Measurements from ENCODE around the gene ASAH2B.
"Not testable (repeated sequence)": the region's sequence is repeated elsewhere in the genome, so short reads cannot be mapped to it uniquely, and the experiment has no call there.

Gene ASAH2B

DNA sequence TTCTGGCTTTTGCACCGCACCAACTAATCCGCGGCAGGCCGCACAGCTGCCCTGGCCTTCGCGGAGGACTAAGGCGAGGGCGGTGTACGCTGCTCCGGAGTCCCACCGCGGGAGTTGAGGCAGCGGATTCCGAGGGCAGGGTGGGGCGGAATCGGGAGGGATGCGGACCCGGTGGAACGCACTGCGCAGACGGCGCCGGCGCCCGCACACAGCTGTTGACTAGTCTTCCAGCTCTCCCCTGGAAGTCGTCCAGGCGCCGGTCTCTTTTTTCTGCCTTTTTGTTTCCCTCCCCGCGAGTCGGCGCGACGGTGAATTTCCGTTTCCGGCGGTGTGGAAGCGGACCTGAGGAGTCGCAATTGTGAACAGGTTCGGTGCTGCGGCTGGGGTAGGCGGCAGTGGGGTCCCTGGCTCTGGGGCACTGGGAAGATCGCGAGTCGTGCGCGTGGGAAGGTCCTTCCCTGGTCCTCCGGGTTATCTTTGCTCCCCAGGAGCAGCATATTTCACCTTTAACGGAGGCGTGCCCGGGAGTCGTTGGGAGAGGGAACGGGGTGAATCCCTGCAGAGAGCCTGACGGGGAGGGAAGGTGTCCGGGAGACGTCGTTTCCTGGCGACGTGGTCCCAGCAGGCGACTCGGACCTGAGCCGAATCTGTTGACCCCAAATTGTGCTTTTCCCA lies at the start of gene ASAH2B:
Gene ASAH2B, plus strand, starts transcription at position 319 of the 675 bp plus-strand sequence. CDS start 5,195 bp downstream, outside the sequence.
- peak; percentile 75 for DNase-seq (ENCODE audit: low read depth)

DNA sequence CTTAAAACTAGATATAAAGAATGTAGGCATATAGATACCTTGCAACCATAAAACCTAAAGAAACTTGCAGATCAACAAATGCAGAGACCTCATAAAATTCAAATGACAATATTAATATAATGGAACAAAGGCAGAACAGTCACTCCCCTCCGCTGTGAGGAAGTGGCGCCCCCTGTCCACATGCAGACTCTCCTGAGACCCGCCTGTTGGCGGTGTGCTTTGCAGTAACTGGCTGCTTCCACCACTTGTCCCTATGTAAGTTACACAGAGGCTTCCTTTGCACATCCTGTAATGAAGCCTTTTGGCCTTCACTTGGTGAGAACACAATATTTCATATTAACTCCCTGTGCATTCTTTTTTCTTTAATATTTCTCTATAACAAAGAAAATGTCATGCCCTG lies 41.9 kb upstream of the ASAH2B start:
- not testable (repeated sequence) for DNase-seq (ENCODE audit: low read depth)

DNA sequence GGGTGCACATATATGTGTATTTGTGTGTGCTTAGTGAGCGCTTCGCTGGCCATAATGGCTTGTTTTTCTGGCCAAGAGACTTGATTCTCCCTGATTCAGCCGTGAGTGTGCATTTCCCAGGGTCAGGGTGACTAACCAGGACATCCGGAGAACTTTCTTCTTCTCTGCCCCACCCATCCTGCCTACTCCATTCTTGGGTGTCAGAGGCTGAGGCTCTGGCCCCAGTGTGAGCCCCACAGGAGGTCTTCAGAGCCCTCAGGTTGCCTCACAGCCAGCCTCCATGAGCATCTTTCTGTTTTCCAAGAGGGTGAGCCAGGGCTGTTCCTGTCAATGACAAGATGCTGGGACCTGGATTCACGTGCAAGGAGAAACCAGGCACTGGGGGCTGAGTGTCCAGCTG lies 37.8 kb upstream of the ASAH2B start:
- not testable (repeated sequence) for DNase-seq (ENCODE audit: low read depth)

DNA sequence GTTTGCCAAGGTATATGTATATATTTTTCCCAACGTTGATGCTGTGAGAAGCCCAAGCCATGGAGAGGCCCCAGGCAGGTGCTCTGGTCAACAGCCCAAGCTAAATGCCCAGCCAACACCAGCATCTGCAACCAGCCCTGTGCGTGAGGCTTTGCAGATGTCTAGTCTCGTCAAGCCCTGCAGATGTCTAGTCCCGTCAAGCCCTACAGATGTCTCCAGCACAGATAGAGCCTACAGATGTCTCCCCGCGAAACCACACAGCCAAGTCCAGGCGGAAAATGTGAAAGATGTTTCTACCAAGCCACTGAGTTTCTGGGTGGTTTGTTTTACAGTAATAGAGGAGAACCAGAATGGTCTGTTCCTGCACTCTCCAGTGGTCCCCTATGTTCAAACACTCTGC lies 36.7 kb upstream of the ASAH2B start:
- DNase-seq (ENCODE audit: low read depth), result not testable (repeated sequence)

DNA sequence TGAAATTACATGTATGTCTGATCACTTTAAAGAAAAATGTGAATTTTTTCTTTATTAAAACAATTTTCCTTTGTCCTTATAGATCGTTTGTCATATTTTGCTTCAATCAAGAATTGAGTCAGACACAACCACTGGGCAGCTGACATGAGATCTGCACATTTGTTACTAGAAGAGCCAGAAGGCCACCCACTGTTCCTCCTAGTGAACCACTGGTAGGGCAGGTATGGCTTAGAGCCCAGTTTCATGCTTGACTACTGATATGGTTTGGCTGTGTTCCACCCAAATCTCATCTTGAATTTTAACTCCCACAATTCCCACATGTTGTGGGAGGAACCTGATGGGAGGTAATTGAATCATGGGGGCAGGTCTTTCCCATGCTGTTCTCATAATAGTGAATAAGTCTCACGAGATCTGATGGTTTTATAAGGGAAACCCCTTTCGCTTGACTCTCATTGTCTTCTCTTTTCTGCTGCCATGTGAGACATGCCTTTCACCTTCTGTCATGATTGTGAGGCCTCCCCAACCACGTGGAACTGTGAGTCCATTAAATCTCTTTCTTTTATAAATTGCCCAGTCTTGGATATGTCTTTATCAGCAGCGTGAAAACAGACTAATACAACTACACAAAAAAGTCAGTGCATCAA lies 35.2 kb upstream of the ASAH2B start:
- not testable (repeated sequence) for DNase-seq (ENCODE audit: low read depth)

DNA sequence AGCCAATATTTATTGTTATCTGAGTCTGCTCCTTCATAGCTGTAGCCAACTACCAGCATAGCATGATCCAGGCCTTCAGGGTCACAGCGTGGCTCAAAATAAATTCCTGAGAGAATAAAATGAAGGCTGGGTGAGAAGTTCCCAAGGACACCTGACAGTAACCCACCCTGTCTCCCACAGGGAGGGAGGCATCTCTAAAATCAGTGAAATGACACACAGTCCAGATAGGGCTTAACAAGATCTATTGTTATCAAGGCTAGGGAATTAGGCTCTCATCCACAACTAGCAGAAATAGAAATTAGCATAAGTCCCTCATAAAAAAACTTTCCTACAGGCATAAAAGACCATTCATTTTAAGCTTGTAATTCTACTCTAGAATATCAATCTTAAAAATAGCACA lies 33.7 kb upstream of the ASAH2B start:
- not testable (repeated sequence) for DNase-seq (ENCODE audit: low read depth)

DNA sequence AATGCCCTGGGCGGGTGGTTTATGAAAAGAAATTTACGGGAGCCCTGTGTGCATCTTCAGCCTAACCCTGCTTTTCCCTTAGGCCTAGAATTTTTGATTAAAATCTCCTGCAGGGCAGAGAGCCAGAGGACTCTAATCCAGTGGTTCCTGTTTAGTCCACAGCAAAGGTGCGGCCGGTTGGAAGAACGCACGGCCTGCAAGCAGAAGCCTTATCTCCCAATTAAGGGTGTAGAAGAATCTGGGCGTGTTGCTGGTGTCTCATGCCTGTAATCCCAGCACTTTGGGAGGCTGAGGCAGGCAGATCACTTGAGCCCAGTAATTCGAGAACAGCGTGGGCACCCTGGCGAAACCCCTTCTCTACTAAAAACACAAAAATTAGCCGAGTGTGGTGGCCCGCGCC lies 29.5 kb upstream of the ASAH2B start:
- DNase-seq (ENCODE audit: low read depth), result not testable (repeated sequence)

DNA sequence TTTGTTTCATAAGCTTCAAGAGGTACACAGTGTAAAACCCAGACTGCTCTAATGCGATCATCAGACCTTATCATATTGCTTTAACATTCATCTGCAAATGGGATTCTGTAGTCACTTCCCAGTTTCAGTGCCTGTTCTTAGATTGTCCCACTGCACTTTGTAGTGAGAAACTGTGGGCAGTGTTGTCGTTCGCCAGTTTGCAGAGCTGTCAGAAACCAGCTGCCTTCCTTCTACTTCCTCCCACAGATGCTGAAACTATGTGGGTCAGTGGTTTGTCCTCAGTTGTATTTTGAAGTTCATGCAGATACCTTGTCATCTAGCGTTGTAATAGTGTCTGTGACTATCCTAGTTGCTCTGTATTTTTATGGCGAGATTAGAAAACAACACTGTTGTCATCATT lies 15.9 kb upstream of the ASAH2B start:
- not testable (repeated sequence) for DNase-seq (ENCODE audit: low read depth)

DNA sequence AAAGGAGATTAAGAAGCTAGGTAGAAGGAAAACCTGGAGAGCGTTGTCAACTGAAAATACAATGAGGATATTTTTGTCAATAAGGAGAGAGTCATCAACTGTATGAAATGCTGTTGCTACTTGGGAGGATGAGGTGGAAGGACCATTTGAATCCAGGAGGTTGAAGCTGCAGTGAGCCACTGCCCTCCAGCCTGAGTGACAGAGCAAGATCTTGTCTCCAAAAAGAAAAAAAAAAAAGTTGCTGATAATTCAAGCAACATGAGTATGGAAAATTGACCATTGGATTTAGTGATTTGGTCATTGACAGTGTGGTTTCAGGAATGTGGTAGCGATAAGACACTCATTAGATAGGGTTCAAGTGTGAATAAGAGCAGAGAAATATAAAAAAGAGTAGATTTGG lies 11.6 kb upstream of the ASAH2B start:
- not testable (repeated sequence) for DNase-seq (ENCODE audit: low read depth)

DNA sequence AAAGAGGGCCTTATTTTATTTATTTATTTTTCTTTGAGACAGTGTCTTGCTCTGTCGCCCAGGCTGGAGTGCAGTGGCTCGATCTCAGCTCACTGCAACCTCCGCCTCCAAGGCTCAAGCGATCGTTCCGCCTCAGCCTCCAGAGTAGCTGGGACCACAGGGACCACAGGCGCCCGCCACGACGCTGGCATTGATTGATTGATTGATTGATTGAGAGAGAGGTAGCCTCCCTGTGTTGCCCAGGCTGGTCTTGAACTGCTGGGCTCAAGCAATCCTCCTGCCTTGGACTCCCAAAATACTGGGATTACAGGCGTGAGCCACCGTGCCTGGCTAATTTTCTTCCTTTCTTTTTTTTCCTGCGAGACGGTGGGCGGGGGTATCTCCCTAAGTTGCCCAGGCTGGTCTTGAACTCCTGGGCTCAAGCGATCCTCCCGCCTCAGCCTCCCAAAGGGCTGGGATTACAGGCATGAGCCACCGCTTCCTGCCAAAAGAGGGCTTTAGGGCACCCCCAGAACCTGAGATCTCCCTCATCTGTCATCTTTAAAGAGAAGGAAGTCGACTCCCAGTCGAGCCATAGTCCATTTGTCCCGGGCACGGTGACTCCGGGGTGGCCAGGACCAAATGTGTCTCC lies 634 bp upstream of the ASAH2B start:
- DNase-seq (ENCODE audit: low read depth), result not testable (repeated sequence)

DNA sequence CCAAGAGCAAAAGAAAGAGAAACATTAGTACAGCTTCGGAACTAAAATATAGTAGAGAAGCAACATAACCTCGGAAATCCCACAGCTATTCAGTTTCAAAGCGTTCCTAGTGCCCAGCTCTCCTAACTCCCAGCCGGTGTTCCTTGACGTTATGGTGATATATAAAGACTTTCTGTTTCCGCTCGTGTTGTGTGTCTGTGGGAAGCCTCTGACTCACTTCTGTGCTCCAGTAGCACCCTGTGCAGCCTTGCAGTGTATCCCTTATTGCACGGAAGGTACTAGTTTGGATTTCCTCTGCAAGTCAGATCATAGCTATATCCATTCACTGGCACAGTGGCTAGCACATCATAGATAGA lies 535 bp downstream of the ASAH2B start:
- DNase-seq (ENCODE audit: low read depth), result peak; percentile 49

DNA sequence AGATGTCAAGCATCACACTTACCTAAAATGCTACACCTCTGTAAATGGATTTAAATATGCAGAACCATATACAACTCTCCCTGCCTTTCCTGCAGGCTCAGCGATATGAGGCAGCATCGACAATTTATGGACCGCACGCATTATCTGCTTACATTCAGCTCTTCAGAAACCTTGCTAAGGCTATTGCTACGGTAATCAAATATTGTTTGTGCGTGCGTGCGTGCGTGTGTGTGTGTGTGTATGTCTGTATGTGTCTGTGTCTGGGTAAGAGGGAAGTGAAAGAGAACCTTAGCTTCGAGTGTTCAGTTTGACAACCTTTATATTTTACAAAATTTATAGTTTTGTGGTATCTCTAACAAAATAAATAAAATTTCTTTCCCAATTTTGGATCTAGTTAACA lies 3.1 kb downstream of the ASAH2B start:
- DNase-seq (ENCODE audit: low read depth), result not testable (repeated sequence)

DNA sequence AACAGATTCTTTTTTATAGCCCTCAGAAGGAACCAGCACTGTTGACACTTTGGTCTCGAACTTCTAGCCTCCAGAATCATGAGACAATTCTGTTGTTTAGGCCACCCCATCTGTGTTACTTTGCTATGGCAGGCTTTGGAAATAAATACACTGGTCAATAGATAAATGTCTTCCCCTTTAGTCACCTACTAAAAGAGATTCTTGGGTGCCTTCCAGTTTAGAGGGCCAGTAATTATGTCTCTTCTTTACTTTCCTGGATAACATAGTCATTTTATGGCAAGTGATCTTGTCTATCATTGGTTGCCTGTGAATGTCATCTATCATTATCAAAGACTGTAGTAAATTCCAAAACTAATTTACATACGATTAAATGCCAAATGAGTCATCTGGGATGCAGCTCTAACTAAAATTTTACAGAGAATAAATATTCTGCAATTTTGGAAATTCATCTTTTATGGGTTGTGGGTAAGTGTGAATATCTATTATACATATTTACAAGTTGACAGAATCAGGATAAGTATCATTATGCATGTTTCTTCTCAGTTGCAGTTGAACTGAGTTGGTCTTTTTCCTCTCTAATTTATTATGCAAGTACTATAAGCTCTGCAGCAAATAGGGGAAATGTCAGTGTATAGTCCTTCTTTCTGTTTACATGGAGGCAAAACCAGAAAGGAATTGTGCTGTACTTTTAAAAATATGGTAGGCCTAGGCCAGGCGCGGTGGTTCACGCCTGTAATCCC lies 27.2 kb downstream of the ASAH2B start:
- DNase-seq (ENCODE audit: low read depth), result peak; percentile 16

DNA sequence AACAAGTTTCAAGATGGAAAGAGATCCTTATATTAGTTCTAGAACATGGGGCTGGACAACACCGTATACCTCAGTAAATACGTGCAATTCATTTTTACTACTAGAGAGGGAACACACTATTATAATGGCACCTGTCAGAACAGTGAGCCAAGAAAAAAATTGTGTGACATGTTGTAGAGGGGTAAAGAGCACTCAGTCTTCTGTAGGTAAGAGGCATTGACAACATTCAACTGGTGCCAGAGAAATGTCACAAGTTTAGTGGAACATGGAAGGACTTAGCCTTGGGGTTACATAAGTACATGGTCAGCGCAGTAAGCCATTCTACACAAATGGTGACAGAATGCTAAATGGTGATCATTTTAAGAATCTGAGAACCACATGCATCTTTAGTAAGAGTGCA lies 32.3 kb downstream of the ASAH2B start:
- not testable (repeated sequence) for DNase-seq (ENCODE audit: low read depth)

DNA sequence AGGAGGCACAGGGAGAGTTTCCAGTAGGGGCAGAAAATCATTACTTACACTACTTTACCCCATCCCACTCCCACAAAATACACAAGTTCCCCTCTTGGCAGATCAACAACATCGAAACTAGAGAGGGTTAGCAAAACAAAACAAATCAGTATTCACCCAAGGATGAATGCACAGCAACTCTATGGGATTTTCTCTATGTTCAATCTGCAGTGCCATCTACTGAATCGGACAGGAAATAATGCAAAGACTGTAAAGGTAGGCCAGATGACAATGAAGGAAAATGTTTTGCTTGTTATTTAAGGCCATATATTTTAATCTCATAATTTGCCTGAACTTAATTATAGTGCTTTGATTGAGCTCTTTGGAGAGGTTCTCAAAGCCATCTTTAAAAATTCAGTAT lies 35.1 kb downstream of the ASAH2B start:
- DNase-seq (ENCODE audit: low read depth), result not testable (repeated sequence)

DNA sequence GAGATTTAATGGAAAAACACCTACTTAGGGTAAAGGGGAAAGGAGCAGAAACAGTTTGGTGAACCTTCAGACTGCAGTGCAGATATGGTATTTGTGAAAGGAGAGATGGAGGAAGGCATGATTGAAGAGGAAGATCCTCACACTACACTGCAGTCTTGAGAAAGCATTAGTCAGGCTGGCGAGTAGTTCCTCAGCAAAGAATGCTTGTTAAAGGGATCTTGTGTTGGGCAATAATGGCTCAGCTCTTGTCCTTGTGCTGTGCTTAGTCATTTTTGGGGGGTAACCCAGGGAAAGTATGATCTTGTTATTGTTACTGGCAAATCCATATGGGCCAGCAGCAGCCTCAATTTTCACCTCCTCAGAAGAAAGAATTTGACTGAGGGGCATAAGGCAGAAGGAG lies 40.3 kb downstream of the ASAH2B start:
- DNase-seq (ENCODE audit: low read depth), result peak; percentile 48

DNA sequence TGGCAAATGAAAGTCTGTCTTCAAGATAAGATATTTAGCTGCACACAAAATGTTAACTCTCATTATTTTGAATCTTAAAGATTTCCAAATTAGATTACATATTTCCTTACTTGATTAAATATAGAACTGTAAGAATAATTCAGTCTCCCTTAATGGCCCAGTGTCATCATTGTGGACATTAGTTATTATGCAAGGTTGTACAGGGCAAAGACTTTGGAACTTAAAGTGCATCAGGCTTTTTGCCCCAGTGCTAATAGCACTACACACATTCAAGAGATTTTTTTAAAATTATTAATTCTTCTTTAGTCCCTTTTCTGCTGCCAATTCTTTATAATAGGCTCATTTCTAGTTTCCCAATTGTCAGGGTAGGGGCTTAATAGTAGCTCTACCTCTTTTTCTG lies 42.3 kb downstream of the ASAH2B start:
- not testable (repeated sequence) for DNase-seq (ENCODE audit: low read depth)

DNA sequence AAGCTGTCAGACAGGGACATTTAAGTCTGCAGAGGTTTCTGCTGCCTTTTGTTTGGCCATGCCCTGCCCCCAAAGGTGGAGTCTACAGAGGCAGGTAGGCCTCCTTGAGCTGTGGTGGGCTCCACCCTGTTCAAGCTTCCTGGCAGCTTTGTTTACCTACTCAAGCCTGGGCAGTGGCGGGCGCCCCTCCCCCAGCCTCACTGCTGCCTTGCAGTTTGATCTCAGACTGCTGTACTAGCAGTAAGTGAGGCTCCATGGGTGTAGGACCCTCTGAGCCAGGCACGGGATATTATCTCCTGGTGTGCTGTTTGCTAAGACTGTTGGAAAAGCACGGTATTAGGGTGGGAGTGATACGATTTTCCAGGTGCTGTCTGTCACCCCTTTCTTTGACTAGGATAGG lies 48.2 kb downstream of the ASAH2B start:
- not testable (repeated sequence) for DNase-seq (ENCODE audit: low read depth)

DNA sequence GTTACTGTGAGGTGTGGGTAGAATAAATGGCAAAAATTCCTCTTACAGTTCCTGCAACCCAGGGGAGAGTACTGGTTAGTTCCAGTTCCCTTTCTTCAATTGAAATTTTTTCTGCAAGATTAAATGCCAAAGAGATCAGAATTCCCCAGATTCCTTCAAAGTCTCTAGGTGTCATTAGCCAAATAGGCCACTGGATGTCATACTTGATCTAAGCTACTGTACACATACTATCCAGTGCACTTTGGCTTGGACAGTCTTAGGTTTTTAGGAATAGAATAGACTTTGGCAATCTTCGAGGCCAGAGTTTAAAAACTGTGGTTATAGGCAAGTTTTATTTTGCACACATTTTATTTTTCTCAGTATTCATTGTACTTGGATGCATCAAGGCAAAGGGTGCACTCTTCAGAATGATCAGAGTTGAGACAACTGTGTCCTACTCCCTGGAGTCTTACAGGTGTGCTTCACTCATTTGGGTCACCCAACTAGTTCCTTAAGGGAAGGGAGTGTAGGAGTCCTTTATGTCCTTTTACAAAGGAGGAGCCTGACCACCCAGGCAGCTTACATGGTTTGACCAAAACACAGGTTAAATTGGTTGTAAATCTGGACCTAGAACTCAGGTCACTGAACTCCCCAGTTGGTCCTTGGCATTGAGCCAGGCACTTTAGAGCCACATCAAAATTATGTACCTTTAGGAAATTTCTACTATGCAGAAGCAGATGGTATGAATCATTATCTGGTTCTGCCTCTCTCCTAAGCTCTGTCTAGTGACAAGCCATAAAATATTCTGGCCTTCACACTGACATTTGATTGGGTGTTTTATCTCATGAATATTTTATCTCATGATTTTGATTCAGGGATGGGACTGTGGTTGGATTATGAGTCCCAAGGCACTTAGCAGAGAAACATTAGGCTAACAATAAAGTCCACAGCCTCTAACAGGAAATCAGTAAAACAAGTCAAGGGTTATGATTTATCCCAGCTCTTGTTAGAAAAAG lies 49.5 kb downstream of the ASAH2B start:
- peak; percentile 15 for DNase-seq (ENCODE audit: low read depth)

DNA sequence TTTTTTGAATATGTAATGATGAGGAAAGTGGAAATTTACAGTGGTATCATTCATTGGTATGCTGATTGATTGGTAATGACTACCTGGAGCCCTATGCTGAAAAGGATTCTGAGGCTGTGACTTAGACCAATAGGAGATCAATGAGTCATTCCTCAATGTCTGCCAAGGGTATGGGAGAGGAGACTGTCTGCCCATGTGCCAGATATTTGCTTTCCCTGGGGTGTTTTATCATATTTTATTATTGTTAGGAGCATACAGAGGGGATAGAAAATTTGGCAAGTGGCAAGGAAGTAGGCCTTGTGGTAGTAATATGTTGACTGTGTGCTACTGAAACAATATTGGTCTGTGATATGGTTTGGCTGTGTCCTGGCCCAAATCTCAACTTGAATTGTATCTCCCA lies 54.8 kb downstream of the ASAH2B start:
- no peak for DNase-seq (ENCODE audit: low read depth)

DNA sequence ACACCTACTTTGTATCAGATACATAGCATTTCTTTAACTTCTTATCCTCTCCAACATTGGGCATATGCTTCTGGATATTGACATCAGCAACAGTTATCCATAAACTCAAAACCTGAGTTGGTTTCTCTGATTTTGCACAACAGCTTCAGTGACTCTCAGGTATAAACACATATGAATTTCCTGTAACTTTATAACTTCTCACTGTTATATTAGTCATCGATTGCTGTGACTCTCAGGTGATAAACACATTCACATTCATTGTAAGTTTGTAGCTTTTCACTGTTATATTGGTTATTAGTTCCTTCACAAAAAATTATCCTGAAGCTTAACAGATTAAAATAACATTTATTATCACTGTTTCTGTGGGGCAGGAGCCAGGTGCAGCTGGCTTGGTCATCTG lies 57.0 kb downstream of the ASAH2B start:
- DNase-seq (ENCODE audit: low read depth), result no peak

Measured in fibroblast of gingiva (primary cell).